Erythroblast (primary cell): ENCODE results near the gene CXXC5.

Experiments used
- GATA1 ChIP-seq: IDR thresholded peaks from 2 replicates; pipeline ENCODE4 v1.6.1; 2011; ENCODE audit warnings: low read depth, mild to moderate bottlenecking, control low read depth, low read length, moderate library complexity
- POLR2A ChIP-seq: IDR thresholded peaks from 2 replicates; pipeline ENCODE4 v1.6.1; 2011; ENCODE audit warnings: mild to moderate bottlenecking, low read length

GRCh38 chr5:139681112-139681458, 32.9 kb downstream of the CXXC5 start:
- TF ChIP-seq POLR2A (no peak), GATA1 (no peak)
